Activated naive CD4-positive, alpha-beta T cell (primary cell): Measurements from ENCODE around the gene AREG.
A peak's percentile ranks its signal among the peaks of the same experiment; 100 is the strongest.
"Not testable (repeated sequence)": the region's sequence is repeated elsewhere in the genome, so short reads cannot be mapped to it uniquely, and the experiment has no call there.

Source experiments
- DNase-seq, 4 experiments: peaks; one replicate each; lab custom pipeline; 2025; lab: John Stamatoyannopoulos, UW

The AREG gene, protein sequence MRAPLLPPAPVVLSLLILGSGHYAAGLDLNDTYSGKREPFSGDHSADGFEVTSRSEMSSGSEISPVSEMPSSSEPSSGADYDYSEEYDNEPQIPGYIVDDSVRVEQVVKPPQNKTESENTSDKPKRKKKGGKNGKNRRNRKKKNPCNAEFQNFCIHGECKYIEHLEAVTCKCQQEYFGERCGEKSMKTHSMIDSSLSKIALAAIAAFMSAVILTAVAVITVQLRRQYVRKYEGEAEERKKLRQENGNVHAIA

DNA sequence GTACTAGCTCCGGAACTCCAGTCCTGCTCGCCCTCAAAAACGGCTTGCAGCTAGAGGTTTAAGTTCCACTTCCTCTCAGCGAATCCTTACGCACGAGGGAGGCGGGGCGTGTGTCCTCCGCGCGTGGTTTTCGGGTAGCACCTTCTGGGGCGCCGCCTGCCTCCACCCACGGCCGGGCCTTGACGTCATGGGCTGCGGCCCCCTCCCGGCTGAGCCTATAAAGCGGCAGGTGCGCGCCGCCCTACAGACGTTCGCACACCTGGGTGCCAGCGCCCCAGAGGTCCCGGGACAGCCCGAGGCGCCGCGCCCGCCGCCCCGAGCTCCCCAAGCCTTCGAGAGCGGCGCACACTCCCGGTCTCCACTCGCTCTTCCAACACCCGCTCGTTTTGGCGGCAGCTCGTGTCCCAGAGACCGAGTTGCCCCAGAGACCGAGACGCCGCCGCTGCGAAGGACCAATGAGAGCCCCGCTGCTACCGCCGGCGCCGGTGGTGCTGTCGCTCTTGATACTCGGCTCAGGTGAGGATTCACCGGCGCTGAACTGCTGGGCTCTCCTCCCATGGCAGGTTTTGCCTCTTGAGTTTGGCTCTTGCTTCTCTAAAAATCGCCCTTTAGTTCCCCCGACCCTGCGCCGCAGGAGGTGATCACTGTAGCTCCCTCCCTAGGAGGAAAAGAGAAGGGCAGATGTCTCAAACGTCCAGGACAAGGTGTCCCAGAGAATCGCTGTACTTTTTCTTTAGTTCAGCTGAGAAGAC is at the start of gene AREG:
Gene AREG (plus strand): TSS at position 246 of the 752 bp plus-strand sequence. CDS start 210 bp downstream, at position 456.
- peak; percentile 57 to 93 (median 72) for DNase-seq

DNA sequence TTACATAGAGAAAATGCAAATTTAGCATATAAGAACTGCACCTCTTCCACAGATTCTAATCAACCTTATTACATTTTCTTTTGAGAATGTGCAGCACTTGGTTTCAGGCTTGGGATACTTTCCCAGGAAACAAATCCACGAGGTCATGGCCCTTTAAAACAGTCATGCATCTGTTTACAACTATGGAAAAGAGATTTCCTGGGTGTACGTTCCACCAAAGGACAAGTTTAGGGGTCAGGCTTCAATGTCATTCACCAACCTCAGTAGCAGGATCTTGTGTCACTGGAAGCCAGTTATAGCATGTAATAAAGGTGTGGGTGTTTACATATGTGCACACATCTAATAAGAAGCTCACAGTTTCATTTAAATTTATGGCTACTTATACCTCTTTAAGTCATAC is 49.3 kb upstream of the AREG start:
- DNase-seq, result no peak

DNA sequence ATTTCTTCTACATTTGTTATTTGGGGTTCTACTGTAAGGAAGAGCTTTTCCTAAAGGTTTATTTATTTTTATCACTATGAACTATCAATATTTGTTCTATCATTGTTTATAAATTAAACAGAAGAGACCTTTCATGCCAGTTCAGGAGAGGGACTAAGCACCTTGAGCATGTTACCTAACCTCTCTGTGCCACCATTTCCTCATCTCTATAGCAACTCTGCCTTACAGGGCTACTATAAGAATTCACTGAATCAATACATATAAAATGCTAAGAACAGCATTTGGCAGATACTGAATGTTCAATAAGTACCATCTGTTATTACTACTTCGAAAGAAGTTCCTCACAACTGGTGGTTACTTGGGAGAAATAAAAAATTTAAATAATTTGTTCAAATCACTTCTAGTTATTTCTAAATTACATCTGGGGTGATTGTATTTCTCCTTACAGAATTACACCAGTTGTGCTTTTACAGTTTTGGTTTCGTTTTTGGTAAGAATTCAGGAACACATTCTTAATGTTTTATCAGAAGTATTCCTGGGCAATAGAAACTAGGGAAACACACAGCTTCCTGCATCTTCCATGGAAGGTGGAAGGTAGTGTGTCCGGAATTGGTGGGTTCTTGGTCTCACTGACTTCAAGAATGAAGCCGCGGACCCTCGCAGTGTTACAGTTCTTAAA is 47.0 kb upstream of the AREG start:
- no peak for DNase-seq

DNA sequence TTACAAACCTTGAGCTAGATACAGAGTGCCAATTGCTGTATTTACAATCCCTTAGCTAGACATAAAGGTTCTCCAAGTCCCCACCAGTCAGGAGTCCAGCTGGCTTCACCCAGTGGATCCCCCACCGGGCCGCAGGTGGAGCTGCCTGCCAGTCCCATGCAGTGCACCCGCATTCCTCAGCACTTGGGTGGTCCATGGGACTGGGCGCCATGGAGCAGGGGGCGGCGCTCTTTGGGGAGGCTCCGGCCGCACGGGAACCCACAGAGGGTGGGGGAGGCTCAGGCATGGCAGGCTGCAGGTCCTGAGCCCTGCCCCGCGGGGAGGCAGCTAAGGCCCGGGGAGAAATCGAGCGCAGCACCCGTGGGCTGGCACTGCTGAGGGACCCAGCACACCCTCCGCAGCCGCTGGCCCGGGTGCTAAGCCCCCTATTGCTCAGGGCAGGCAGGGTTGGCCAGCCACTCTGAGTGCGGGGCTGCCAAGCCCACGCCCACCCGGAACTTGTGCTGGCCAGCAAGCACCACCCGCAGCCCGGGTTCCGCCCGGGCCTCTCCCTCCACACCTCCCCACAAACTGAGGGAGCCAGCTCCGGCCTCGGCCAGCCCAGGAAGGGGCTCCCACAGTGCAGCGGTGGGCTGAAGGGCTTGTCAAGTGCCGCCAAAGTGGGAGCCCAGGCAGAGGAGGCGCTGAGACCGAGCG is 45.9 kb upstream of the AREG start:
- DNase-seq, result not testable (repeated sequence)

DNA sequence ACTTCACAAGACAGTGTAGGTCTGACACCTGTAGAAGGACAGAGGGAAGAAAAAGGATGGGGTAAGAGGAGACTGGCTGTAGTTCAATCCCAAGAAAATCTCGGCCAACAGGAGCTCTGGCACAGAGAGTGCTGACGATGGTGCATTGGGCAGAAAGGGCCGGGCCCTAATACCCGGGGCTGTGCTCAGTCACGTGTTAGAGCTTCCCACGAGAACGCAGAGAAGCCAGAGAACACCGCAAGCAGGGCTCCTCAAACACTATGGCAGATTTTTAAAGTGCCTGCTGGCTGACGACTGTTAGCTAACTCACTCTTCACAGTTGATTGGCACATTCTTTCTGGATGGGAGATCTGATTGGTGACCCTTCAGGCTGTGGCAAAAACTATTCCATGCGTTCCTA is 44.5 kb upstream of the AREG start:
- no peak for DNase-seq

DNA sequence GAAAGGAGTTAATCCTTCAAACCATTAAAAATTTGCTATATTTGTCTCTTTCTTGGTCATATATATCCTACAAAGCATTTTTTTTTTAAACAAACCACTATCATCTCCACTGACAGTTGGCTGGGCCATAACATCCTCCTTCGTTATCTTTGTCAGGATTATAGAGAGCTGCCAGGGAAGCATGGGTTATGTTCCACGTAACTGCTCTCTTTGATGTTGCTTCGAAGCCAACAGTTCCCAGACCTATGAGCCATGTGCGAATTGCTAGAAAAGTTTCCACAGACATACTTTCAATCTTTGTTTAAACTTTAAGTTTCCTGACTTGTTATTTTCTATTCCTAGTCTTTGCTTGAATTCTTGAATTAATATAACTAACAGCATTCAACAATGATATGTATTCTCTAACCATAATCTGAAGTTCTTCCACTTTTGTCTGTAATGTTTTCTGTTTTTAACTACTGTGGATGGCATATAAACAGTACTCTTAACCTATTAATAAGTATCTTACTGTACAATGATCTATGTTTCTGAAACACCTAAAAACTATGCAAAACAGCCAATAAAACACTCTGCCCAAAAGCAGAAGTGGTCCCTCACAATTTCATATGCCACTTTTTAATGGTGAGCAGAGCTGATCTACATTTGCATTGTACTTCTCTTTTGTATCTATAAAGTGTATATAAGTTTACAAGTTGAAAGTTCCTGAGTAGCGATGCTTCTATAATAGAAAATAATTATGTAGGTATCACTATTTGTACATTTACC is 42.1 kb upstream of the AREG start:
- DNase-seq, result no peak

DNA sequence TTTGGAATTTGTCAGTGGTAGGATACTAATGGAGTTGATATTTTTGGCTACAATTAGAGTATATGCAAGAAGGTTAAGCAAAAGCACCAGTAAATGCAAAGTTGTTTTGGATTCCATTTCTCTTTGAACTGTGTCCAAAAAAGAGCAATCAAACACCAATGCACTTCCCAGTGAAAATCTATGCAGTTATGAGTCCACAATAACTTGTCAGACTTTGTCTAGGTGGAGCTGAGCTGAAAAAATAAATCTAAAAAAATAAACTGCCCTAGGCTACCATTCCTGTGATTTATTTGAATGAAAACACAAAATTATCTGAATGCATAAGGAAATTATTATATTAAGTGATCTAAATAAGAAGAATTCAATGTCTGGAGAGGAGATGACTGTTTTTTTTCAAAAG is 37.0 kb upstream of the AREG start:
- DNase-seq, result no peak

DNA sequence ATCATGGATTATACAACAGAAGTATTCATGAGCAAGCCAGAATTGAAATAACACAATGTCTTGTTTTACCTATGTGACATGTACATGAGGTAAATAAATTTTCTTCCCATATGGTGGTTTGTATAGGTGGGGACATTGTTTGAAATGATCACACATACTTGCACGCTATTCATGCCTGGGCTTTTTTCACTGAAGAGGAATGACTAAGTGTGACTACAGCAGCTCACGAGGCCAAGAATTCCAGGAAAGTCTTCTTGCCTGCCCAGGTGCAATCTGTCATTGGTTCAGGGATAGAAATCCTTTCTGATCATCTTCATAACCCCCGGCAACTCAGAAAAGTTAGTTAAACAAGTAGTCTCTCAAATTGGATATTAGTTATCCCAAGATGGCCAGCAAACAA is 36.3 kb upstream of the AREG start:
- DNase-seq, result no peak

DNA sequence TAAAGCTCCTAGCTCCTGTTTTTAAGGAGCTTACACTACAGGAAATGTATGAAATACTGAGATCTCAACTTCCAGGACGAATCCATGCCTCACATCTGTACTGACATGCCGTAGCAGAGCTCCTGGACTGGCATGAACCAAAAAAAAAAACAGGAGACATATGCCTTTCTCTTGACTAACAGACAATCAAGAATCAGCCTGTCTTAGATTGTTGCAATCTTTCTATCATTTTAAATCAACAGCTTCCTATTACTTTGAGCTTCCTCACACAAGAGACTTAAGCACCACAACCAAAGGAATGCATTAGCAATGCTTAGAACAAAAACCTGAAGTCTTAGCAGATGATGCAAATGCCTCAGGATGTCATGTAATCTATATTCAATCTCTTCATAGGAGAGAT is 34.7 kb upstream of the AREG start:
- DNase-seq, result no peak

DNA sequence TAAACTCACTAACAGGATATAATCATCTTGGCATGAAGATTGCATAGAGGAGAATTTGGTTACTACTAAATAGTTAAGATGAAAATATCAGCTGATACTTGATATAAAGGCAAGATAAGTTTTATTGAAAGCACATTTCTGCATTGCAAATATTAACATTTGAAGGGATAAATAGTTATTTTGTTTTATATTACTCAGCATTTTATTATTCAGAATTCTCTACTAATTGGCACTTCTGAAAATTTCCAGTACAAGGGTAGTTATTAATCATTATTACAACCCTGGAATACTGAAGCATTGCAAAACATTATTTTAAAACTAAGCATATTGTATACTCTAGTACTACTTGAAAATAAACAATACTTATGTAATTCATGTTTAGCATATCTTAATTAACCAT is 32.7 kb upstream of the AREG start:
- no peak for DNase-seq

DNA sequence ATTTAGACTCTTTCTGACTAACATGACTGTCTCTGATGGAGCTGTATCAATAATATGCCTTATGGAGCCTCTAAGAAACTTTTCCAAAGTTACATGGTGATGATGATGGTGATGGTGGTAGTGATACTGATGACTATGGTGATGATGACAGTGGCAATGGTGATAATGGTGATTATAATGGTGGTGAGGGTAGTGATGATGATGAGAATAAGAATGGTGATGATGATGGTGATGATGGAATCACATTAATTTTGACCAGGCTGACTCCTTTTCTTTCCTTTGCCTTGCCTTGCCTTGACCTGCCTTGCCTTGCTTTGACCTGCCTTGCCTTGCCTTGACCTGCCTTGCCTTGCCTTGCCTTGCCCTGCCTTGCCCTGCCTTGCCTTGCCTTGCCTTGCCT is 31.7 kb upstream of the AREG start:
- DNase-seq, result no peak

DNA sequence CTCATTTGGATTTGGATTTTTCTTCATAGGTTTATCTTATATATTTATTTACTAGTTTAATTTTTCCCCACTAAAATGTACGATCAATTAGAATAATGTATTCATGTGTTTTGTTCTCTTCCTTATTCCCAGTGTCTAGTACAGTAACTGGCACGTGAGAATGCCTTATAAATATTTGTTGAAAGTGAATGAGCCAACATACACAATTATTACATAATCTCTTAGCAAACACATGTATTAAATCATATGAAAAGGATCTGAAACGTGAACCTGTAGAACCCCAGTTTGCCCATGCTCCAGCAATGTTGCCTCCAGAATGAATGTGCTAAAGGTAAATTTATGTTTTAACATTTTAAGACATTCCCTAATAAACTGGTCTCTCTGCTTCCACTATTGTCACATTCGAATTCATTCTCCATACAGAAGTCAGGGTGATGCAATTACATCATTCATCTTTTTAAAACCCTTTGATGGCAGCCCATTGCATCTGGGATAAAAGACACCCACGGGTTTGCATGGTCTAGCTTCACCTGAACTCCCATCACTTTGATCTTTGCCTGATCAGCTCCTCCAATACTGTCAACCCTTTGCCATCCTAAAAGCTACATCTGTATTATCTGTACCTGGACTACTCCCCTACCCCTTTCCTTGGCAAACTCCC is 30.7 kb upstream of the AREG start:
- no peak for DNase-seq

DNA sequence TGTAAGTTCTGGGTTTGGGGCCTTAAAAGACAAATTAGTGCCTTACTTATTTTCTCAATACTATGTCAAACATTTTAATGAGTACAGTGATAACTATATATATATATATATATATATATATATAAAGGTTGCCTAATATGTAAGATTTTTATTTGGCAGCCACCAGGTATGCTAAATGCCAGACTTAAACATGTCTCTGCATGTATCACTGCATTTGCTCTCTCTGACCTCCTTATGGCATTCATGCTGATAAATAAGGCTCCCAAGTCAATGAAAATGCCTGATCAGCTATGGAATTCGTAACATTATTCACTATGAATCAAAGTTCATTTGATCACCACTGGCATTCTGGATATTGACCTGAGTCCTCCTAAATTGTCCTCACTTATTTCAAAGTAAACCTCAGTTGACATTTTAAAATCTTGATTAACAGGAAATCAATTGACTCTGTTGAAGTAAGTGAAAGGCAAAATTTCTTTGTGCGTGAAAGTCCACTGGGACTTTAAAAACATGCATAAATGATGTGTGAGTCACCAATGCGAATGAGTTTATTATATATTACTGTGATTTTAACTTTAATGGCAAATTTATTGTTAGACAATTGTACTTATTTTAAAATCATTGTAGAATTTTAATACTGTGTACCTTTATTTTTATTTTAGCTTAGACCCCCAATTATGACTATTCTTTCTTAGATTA is 29.2 kb upstream of the AREG start:
- no peak for DNase-seq

DNA sequence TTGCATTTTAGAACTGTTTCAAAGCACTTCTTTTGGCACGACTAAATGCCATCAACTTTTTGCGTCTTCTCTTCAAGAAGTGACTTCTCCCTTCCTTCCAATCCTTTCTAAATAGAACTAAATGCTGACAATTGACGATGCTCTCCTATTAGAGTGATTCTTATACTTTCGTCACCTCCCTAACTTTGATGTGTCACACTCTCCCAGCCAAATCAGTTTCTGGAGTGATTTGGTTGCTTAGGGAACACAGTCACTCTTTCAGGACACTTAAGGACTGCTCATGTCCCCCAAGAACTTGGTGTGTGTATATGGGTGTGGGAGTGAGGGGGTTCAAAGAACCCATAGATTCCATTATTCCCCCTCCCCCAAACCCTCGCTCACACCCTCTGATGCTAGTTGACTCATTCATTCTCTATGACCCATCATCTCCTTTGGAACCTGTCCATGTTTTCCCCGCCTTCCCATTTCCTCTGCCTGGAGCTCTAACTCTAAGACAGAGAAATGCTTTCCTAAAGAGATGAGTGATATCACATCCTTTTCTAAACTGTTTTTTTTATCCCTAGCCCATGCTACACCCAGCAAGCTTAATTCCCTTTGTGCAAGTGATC is 26.8 kb upstream of the AREG start:
- no peak for DNase-seq

DNA sequence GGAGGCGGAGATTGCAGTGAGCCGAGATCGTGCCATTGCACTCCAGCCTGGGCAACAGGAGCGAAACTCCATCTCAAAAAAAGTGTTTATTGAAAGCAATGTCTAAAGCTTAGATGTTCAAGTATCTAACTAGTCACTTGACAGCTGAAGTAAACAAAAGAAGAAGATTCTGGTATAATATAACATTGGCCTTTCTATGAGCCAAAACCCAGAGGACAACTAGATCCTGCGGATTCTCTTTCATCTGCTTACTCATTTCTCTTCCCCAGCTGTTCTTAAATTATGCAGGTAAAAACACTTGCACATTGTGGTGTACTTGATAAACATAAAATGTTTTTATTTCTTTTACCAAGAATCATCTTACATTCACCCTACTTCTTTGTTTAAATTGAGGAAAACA is 24.1 kb upstream of the AREG start:
- DNase-seq, result no peak

DNA sequence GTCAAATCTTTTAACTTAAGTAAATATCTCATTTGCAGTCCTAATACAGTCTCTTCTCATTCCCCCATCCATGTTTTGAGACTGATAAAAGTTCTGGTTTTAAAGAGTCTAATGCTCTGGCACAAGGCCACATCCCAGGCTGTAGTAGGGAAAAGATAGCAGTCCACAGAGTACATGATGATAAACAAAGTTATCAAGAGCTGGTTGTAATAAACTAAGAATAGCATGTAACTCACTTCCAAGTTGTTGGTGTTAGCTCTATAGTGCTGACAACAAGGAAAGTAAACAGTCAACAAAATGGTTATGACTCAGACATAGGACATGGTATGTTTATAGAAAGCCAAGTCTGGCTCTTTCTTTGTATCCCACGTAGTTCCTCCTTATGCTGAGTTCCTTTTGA is 21.8 kb upstream of the AREG start:
- DNase-seq, result no peak

DNA sequence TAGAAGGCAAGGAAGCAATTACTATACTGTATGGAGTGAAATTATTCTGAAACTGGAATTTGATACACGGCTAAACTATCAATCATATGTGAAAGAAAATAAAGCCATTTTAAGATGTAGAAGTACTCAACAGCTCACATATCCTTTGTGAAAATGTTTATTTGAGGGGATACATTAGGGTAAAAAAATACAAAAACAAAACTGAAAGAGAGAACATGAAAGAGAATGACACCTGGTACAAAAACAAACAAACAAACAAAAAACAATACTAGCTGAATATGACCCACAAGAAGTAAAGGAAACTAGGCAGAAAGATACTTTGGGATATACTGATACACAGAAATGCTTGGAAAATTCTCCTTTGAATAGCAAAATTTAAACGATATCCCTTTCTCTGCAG is 20.8 kb upstream of the AREG start:
- DNase-seq, result no peak

DNA sequence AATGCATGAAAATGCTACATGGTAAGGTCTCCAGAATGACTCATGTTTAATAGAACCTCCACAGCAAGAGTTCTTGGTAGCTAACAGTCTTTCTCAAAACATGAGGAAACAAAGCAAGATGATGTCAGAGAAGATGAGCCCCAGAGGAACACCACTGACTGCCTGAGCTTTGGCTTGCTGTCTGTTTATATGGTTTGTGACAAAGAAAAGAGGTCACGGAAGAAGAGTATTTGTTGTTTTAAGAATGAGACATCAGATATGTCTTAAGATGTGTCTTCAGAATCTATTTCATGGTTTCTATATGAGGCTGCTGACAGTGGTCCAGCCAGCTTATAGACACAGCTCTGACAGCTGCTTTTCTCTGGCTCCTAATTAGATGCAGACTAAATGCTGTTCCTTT is 18.8 kb upstream of the AREG start:
- no peak for DNase-seq

DNA sequence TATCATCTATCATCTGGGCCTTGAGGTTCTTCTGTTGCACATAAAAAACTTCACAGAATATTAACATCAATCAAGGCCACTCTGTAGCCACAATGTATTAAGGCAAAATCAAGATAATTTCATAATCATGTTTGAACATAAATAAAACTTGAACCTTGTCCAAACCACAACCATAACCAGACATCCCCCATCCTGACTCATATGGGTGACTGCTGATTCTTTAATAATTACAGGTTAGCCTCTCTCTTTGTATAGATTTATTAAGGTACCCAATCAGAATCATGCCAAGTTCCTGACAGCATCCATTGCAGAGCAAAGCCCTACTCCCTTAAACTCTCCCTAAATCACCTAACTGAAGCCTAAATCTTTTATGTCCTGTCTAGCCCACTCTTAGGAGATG is 16.7 kb upstream of the AREG start:
- no peak for DNase-seq

DNA sequence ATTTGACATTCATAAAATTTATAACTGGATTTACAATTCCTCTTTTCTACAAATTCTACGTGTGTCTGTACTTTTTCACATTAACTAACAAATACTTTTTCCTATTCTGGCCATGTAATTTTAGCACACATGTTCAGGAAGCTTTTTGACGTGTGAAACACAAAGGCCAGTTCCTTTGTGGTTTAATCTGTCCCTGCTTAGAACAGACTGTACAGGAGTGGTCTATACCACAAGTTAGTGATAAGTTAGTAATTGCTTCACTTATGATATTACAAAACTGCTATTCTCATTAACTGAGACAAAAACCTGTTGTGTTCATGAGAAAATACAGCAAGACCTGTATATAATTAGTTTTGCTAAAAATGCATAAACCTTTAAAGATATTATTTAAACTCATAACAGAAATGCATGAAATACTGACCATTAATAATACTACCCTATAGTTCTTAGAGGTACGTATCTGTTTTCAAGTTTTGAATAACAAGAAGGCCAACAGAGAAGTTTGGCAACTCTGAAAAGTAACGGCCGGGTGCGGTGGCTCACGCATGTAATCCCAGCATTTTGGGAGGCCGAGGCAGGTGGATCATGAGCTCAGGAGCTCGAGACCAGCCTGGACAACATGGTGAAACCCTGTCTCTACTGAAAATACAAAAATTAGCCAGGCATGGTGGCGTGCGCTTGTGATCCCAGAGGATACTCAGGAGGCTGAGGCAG is 13.7 kb upstream of the AREG start:
- no peak for DNase-seq
